Posterior vena cava (tissue), 2 donors: ENCODE results near the gene MBD3L3. TPM values are rescaled to one million over a fixed set of nuclear protein-coding genes. Genes with fewer than 3 reads are reported as not detected.

Experiments used
- DNase-seq: peaks from one replicate; pipeline ENCODE4 v3.0.0-alpha.2; 2020; ENCODE audit warnings: low spot score
- intact Hi-C, 2 donors: fragments of 100-400 bp; cut with DNase I; formaldehyde crosslinking; loops; one replicate each; pipeline versions ENCODE4 v1.14.1 to v1.14.2; 2022 to 2023
- total RNA-seq, 2 donors: library from RNA; stranded (reverse); fragmentation: NEBNext Ultra II Directional; extraction: Animal tissue kit (Norgen Biotek cat#: 25700); gene quantifications; one replicate each; pipeline ENCODE4 v1.2.1, GENCODE V29; 2021
- donor health status: DM: yes; HTN: yes; CAD: no.
- donor health status: DM: yes; HTN: yes; CAD: no.

MBD3L3 gene
- total RNA-seq, 2 donors from 2014 or later, result not detected

DNA sequence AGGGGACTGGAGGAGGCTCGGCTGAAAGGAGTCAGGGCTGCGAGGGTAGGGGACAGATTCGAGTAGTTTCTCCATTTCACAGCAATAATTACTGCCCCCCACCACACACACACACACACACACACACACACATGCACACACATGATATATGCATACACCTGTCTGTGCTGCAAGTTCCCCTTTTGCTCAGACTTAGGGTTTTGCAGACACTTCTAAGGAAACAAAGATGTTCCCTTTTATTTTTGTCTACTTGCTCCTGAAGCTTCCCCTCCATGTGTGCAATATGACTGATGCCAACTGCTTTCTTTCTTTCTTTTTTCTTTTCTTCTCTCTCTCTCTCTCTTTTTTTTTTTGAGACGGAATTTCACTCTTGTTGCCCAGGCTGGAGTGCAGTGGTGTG lies 50.6 kb downstream of the MBD3L3 start:
- intact Hi-C loops, result no loop called here
- DNase-seq, result no peak

Other genes with a start within 250 kb of the MBD3L3 start
- under 1 TPM; 0.48 to 0.93 TPM for gene ADGRE1, start 171.1 kb downstream of the MBD3L3 start, total RNA-seq
- not detected for gene MBD3L2B, start 37.2 kb downstream of the MBD3L3 start, total RNA-seq
- not detected for gene MBD3L5, start 28.1 kb downstream of the MBD3L3 start, total RNA-seq
- gene MBD3L4, start 18.5 kb downstream of the MBD3L3 start, total RNA-seq, result not detected
- not detected for gene MBD3L2, start 9.4 kb downstream of the MBD3L3 start, total RNA-seq
- gene ZNF557, start 11.0 kb upstream of the MBD3L3 start, total RNA-seq, result 1 to 10 TPM; 8.2 TPM
- gene INSR, start 235.7 kb upstream of the MBD3L3 start, total RNA-seq, result 10 to 100 TPM; 47.5 to 63.0 TPM